GM18517 (cell line): ENCODE results near the gene STON1.
"Not testable (repeated sequence)": the region's sequence is repeated elsewhere in the genome, so short reads cannot be mapped to it uniquely, and the experiment has no call there.

Source experiments
- ATAC-seq: cut with Tn5 transposase; IDR thresholded peaks from one replicate; pipeline ENCODE4 v1.9.1; 2021; ENCODE audit warnings: mild to moderate bottlenecking, moderate library complexity; ENCODE audit not compliant: unreplicated experiment

The STON1 gene

GRCh38 chr2:48614581-48614980, 84.6 kb downstream of the STON1 start:
- ATAC-seq, result not testable (repeated sequence)

GRCh38 chr2:48617618-48618017, 87.7 kb downstream of the STON1 start, which contains the start of gene GTF2A1L:
Gene GTF2A1L, plus strand, starts transcription at chr2:48617856. Its CDS starts 19 bp downstream, at chr2:48617875.
- ATAC-seq, result no peak

- ATAC-seq, result no peak
These were observed 89.6 kb downstream of the STON1 start for GRCh38 chr2:48619526-48619925.

GRCh38 chr2:48620604-48621003, 90.7 kb downstream of the STON1 start:
- ATAC-seq, result no peak

- ATAC-seq, result not testable (repeated sequence)
These were observed 92.7 kb downstream of the STON1 start for GRCh38 chr2:48622691-48623090.

- no peak for ATAC-seq
These were observed 94.7 kb downstream of the STON1 start for GRCh38 chr2:48624696-48625095.

- no peak for ATAC-seq
These were observed 96.1 kb downstream of the STON1 start for GRCh38 chr2:48626047-48626446.

GRCh38 chr2:48633143-48633542, 103.2 kb downstream of the STON1 start:
- no peak for ATAC-seq

GRCh38 chr2:48635786-48636185, 105.8 kb downstream of the STON1 start:
- ATAC-seq, result no peak

GRCh38 chr2:48638261-48638660, 108.3 kb downstream of the STON1 start:
- ATAC-seq, result no peak
